Measurements from ENCODE around the gene MAP3K13. TPM values are rescaled to one million over a fixed set of nuclear protein-coding genes. Genes with fewer than 3 reads are reported as not detected.

The MAP3K13 gene
- total RNA-seq, 1 donor from 2014 or later = 40.3 TPM

DNA sequence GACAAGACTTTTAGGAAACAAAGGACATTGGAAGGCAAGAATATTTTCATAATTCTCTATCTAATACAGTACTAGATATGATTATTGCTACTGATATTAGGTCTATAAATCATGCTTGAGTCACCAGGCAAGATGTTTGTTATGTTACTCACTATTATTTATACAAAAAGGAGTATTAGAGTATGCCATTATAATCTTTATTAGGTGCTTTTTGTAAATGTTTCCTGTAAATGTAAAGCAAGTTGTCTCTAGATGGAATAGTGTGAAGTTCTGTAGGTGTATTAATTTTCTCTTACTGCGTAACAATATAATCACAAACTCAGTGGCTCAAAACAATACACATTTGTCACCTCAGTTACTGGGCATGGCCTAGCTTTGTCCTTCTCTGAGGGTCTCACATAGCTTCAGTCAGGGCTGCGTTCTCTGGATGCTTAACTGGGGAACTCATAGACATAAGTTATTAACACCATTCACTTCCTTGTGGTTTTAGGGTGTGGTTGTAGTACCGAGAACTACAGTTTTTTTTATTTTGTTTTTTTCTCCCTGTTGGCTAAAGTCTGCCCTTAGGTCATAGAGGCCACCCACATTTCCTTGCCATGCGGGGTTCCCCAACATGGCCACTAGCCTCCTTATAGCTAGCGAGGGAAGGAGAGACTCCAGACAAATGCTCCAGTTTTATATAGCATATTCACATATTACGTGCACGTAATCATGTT, 20.3 kb upstream of the MAP3K13 start:
- DNase-seq (ENCODE audit: low spot score in 2 of 2, unreplicated experiment in 2 of 2) = no peak
- Mint-ChIP-seq H3K9me3 (peaks cover 3% of the 10 kb centered on the region), H3K4me3 (no peak overlapping the region), H3K36me3 (peaks cover 4% of the 10 kb centered on the region), H3K4me1 (no peaks in the 10 kb centered on the region), H3K27ac (no peak overlapping the region), H3K27me3 (ENCODE audit: low read depth) (no peaks in the 10 kb centered on the region)
- TF ChIP-seq, protein P1, sequence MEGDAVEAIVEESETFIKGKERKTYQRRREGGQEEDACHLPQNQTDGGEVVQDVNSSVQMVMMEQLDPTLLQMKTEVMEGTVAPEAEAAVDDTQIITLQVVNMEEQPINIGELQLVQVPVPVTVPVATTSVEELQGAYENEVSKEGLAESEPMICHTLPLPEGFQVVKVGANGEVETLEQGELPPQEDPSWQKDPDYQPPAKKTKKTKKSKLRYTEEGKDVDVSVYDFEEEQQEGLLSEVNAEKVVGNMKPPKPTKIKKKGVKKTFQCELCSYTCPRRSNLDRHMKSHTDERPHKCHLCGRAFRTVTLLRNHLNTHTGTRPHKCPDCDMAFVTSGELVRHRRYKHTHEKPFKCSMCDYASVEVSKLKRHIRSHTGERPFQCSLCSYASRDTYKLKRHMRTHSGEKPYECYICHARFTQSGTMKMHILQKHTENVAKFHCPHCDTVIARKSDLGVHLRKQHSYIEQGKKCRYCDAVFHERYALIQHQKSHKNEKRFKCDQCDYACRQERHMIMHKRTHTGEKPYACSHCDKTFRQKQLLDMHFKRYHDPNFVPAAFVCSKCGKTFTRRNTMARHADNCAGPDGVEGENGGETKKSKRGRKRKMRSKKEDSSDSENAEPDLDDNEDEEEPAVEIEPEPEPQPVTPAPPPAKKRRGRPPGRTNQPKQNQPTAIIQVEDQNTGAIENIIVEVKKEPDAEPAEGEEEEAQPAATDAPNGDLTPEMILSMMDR (IDR thresholded peaks at IDR 0.05; ENCODE audit: unreplicated experiment) = no peak

DNA sequence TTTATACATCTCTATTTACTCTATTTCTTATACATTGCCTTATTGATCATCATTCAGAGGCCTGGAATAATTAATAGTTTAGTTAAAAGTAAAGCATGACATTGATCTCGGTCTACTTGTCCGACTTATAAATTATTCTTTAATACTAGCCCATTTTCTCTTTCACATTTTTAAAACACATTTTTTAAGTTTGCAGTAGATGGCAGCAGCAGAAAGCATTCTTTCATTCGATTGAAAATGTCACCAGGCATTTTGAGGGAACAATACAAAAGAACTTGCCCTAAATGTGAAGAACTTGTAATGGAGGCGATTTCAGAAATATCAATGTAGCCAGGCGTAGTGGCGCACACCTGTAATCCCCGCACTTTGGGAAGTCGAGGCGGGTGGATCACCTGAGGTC, 15.5 kb upstream of the MAP3K13 start:
- H3K4me1 Mint-ChIP-seq = no peaks in the 10 kb centered on the region
- H3K36me3 Mint-ChIP-seq = peaks cover 10% of the 10 kb centered on the region
- H3K27me3 Mint-ChIP-seq (ENCODE audit: low read depth) = no peaks in the 10 kb centered on the region
- peaks cover 10% of the 10 kb centered on the region for H3K9me3 Mint-ChIP-seq
- no peak for DNase-seq (ENCODE audit: low spot score in 2 of 2, unreplicated experiment in 2 of 2)
- H3K27ac Mint-ChIP-seq = no peak overlapping the region
- TF ChIP-seq, protein P1 (IDR thresholded peaks at IDR 0.05; ENCODE audit: unreplicated experiment) = no peak
- no peak overlapping the region for H3K4me3 Mint-ChIP-seq

DNA sequence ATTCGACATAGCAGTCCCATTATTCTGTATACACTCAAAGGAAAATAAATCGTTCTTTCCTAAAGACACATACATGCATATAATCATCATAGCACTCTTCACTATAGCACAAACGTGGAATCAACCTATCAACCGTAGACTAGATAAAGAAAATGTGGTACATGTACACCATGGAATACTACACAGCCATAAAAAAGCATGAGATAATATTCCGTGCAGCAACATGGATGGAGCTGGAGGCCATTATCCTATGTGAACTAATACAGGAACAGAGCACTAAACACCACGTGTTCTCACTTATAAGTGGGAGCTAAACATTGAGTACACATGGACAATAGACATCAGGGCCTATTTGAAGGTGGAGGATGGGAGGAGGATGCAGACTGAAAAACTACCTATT, 12.1 kb upstream of the MAP3K13 start:
- DNase-seq (ENCODE audit: low spot score in 2 of 2, unreplicated experiment in 2 of 2) = no peak
- no peaks in the 10 kb centered on the region for H3K4me1 Mint-ChIP-seq
- H3K27ac Mint-ChIP-seq = no peak overlapping the region
- H3K27me3 Mint-ChIP-seq (ENCODE audit: low read depth) = no peaks in the 10 kb centered on the region
- TF ChIP-seq, protein P1 (IDR thresholded peaks at IDR 0.05; ENCODE audit: unreplicated experiment) = no peak
- no peak overlapping the region for H3K4me3 Mint-ChIP-seq
- H3K9me3 Mint-ChIP-seq = peaks cover 7% of the 10 kb centered on the region
- H3K36me3 Mint-ChIP-seq = peaks cover 7% of the 10 kb centered on the region

DNA sequence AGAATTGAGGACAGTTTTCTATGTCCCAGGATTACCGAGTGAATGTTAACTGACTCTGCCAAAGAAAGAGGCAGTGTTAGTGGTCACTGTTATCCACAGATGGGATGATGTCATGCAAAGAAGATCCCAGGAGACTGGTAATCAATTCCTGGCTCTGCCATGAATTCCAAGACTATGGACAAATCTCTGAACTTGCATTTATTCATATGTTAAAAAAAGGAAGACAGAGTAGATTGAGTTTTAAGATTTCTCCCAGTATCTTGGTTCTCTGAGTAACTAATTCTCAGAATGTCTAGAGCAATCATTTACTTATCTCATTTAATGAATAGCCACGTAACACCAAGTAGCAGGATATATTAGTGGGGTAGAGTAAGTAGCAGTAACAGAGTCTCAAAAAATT, 11.5 kb upstream of the MAP3K13 start:
- no peak overlapping the region for H3K27ac Mint-ChIP-seq
- DNase-seq (ENCODE audit: low spot score in 2 of 2, unreplicated experiment in 2 of 2) = no peak
- H3K9me3 Mint-ChIP-seq = peaks cover 7% of the 10 kb centered on the region
- peaks cover 7% of the 10 kb centered on the region for H3K36me3 Mint-ChIP-seq
- no peaks in the 10 kb centered on the region for H3K27me3 Mint-ChIP-seq (ENCODE audit: low read depth)
- no peak overlapping the region for H3K4me3 Mint-ChIP-seq
- TF ChIP-seq, protein P1 (IDR thresholded peaks at IDR 0.05; ENCODE audit: unreplicated experiment) = no peak
- no peaks in the 10 kb centered on the region for H3K4me1 Mint-ChIP-seq

DNA sequence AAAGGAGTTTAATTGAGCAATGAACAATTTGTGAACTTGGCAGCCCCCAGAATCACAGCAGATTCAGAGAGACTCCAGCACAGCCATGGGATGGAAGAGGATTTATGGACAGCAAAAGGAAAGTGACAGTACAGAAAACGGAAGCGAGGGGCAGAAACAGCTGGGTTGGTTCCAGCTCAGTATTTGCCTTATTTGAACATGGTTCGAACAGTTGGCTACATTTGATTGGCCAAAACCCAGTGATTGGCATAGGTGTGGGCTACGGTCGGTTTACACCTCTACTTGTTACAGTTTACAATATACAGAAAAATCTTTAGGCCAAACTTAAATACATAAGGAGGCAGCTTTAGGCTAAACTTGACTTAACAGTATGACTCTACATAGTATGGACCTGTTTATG, 9.7 kb upstream of the MAP3K13 start:
- no peak for DNase-seq (ENCODE audit: low spot score in 2 of 2, unreplicated experiment in 2 of 2)
- H3K9me3 Mint-ChIP-seq = peaks cover 7% of the 10 kb centered on the region
- no peak overlapping the region for H3K4me3 Mint-ChIP-seq
- no peaks in the 10 kb centered on the region for H3K27me3 Mint-ChIP-seq (ENCODE audit: low read depth)
- H3K4me1 Mint-ChIP-seq = peaks cover 3% of the 10 kb centered on the region
- TF ChIP-seq, protein P1 (IDR thresholded peaks at IDR 0.05; ENCODE audit: unreplicated experiment) = no peak
- H3K27ac Mint-ChIP-seq = no peak overlapping the region
- peaks cover 7% of the 10 kb centered on the region for H3K36me3 Mint-ChIP-seq
